ENCODE results near the gene NTN4.

Gene NTN4

GRCh38 chr12:95651681-95652080 lies 138.9 kb downstream of the NTN4 start:
- no peak for DNase-seq

GRCh38 chr12:95648990-95649791 lies 141.4 kb downstream of the NTN4 start:
- DNase-seq = no peak

- DNase-seq = peak; percentile 66
Observed at GRCh38 chr12:95646781-95647190, 143.8 kb downstream of the NTN4 start.

GRCh38 chr12:95643256-95643655 lies 147.3 kb downstream of the NTN4 start:
- no peak for DNase-seq

GRCh38 chr12:95642583-95642982 lies 148.0 kb downstream of the NTN4 start:
- DNase-seq = no peak

GRCh38 chr12:95641299-95641952 lies 149.1 kb downstream of the NTN4 start:
- no peak for DNase-seq

GRCh38 chr12:95640516-95640915 lies 150.0 kb downstream of the NTN4 start:
- DNase-seq = no peak

- DNase-seq = peak; percentile 35
Observed at GRCh38 chr12:95637471-95638155, 153.0 kb downstream of the NTN4 start.

- DNase-seq = no peak
Observed at GRCh38 chr12:95637010-95637409, 153.6 kb downstream of the NTN4 start.

GRCh38 chr12:95634622-95635621 lies 155.6 kb downstream of the NTN4 start:
- no peak for DNase-seq

GRCh38 chr12:95633732-95634465 lies 156.7 kb downstream of the NTN4 start:
- DNase-seq = peak; percentile 41

GRCh38 chr12:95633049-95633731 lies 157.4 kb downstream of the NTN4 start:
- no peak for DNase-seq

- no peak for DNase-seq
Observed at GRCh38 chr12:95630496-95630895, 160.1 kb downstream of the NTN4 start.

GRCh38 chr12:95629392-95629791 lies 161.2 kb downstream of the NTN4 start:
- DNase-seq = no peak

- no peak for DNase-seq
Observed at GRCh38 chr12:95626854-95627253, 163.7 kb downstream of the NTN4 start.

- DNase-seq = no peak
Observed at GRCh38 chr12:95625012-95625411, 165.6 kb downstream of the NTN4 start.

GRCh38 chr12:95624589-95624988 lies 166.0 kb downstream of the NTN4 start:
- no peak for DNase-seq

GRCh38 chr12:95623554-95624170 lies 166.9 kb downstream of the NTN4 start:
- peak; percentile 42 for DNase-seq

GRCh38 chr12:95622879-95623278 lies 167.7 kb downstream of the NTN4 start:
- no peak for DNase-seq

- no peak for DNase-seq
Observed at GRCh38 chr12:95621725-95622124, 168.8 kb downstream of the NTN4 start.

GRCh38 chr12:95620171-95620570 lies 170.4 kb downstream of the NTN4 start:
- DNase-seq = no peak

All from femur (tissue), 1 donor.